Spleen (tissue), 11 donors: ENCODE results near the gene SNX32. TPM values are rescaled to one million over a fixed set of nuclear protein-coding genes. Genes with fewer than 3 reads are reported as not detected.

Experiments used
- DNase-seq: peaks from one replicate; pipeline ENCODE4 v3.0.0-alpha.2; 2020
- H3K27ac ChIP-seq, 8 donors: fragments of 200-600 bp; sonication (generic) in 7 of 8; 1 replicate in 4 of 8; 2 replicates in 4 of 8; pipeline versions ENCODE4 v1.5.0 to v1.8.0; 2016 to 2021; ENCODE audit warnings: inconsistent platforms in 4 of 8, mild to moderate bottlenecking in 4 of 8, moderate library complexity in 1 of 8
- H3K27me3 ChIP-seq, 7 donors: fragments of 200-600 bp; sonication (generic) in 6 of 7; replicated peaks in 1 of 7; 1 replicate in 4 of 7; 2 replicates in 3 of 7; pipeline versions ENCODE4 v1.5.0 to v1.8.0; 2016 to 2021; ENCODE audit warnings: inconsistent platforms in 3 of 7, mild to moderate bottlenecking in 1 of 7
- H3K36me3 ChIP-seq, 6 donors: fragments of 200-600 bp; sonication (generic) in 5 of 6; 1 replicate in 4 of 6; 2 replicates in 2 of 6; pipeline versions ENCODE4 v1.5.0 to v1.8.0; 2016 to 2021; ENCODE audit warnings: inconsistent platforms in 2 of 6
- H3K4me1 ChIP-seq, 6 donors: fragments of 200-600 bp; sonication (generic) in 5 of 6; 1 replicate in 3 of 6; 2 replicates in 3 of 6; pipeline versions ENCODE4 v1.5.0 to v1.8.0; 2016 to 2021; ENCODE audit warnings: inconsistent platforms in 3 of 6
- H3K4me3 ChIP-seq, 8 donors: fragments of 200-600 bp; sonication (generic) in 7 of 8; 1 replicate in 4 of 8; 2 replicates in 4 of 8; pipeline versions ENCODE4 v1.5.0 to v1.8.0; 2016 to 2021; ENCODE audit warnings: inconsistent platforms in 4 of 8, mild to moderate bottlenecking in 4 of 8, moderate library complexity in 2 of 8
- H3K9me3 ChIP-seq, 8 donors: fragments of 200-600 bp; sonication (generic) in 7 of 8; 1 replicate in 4 of 8; 2 replicates in 4 of 8; pipeline versions ENCODE4 v1.5.0 to v1.8.0; 2016 to 2021; ENCODE audit warnings: inconsistent platforms in 4 of 8
- CTCF ChIP-seq, 11 experiments: fragments of 200-600 bp in 7 of 11; fragments of 450-650 bp in 4 of 11; sonication (generic) in 4 of 11; IDR thresholded peaks in 8 of 11; conservative IDR thresholded peaks in 3 of 11; 1 replicate in 7 of 11; 2 replicates in 4 of 11; pipeline versions ENCODE4 v1.4.0 to v1.8.0; 2016 to 2021; ENCODE audit warnings: antibody characterized with exemption in 11 of 11, inconsistent platforms in 4 of 11, mild to moderate bottlenecking in 1 of 11
- POLR2A ChIP-seq, 3 donors: fragments of 450-650 bp; IDR thresholded peaks; one replicate each; pipeline ENCODE4 v1.5.1; 2017; ENCODE audit warnings: antibody characterized with exemption in 3 of 3, mild to moderate bottlenecking in 1 of 3
- POLR2AphosphoS5 ChIP-seq, 3 donors: sonication (generic); formaldehyde crosslinking; IDR thresholded peaks; one replicate each; pipeline ENCODE4 v1.5.1; 2017; ENCODE audit warnings: antibody characterized with exemption in 3 of 3
- whole genome bisulfite sequencing, 5 donors: extraction: QIAGEN DNeasy Blood & Tissue Kit in 3 of 5; methylation state at CpG; one replicate each; pipeline versions ENCODE4 v1.1.5 to v1.1.7; 2013 to 2018; 5-methylcytosine and 5-hydroxymethylcytosine counted together
- intact Hi-C: fragments of 100-400 bp; cut with DNase I; formaldehyde crosslinking; loops from one replicate; pipeline ENCODE4 v1.15.0; 2023; ENCODE audit warnings: low total_unique reads
- polyA plus RNA-seq, 3 donors: library from polyadenylated mRNA; stranded (reverse); fragments of 200-250 nt; gene quantifications; one replicate each; pipeline ENCODE4 v1.2.1, GENCODE V29; 2013
- total RNA-seq, 7 donors: library from RNA; depleted of rRNA in 3 of 7; stranded (reverse); fragments of >200 nt in 3 of 7; fragmentation: NEBNext Ultra II Directional in 4 of 7; extraction: Animal tissue kit (Norgen Biotek cat#: 25700) in 4 of 7; gene quantifications; one replicate each; pipeline versions ENCODE4 v1.1.0 to v1.2.1, GENCODE V29; 2016 to 2021
- donor health status: healthy with polysubstance abuse.
- donor health status: DM: no; HTN: no; CAD: no; lungs with moderate emphysema.
- donor health status: DM: no; HTN: no; CAD: no.
- donor health status: Bipolar disorder and iron deficiency.
- donor health status: healthy.
- donor health status: DM: no; HTN: no; CAD: no.
- donor health status: DM: yes; HTN: yes; CAD: no.

SNX32 gene
- total and polyA plus RNA-seq, 10 donors, result 0.22 to 1.5 (median 0.83) TPM; not detected in 2

GRCh38 chr11:65816696-65817095 is 17.1 kb upstream of the SNX32 start:
- Histone ChIP-seq H3K9me3 (no peaks in the 10 kb centered on the region), H3K4me3 (peak overlapping the region in 1 of 8 donors; percentile 91), H3K36me3 (peaks cover 0 to 10% (median 0%) of the 10 kb centered on the region in 6 donors), H3K4me1 (peaks cover 4 to 39% (median 23%) of the 10 kb centered on the region in 6 donors), H3K27ac (no peak overlapping the region), H3K27me3 (no peaks in the 10 kb centered on the region)
- DNase-seq, result no peak
- TF ChIP-seq POLR2A (IDR thresholded peaks at IDR 0.05), result no peak
- no peak for TF ChIP-seq CTCF (IDR thresholded peaks at IDR 0.05 in 8 of 11, conservative IDR thresholded peaks at IDR 0.05 in 3 of 11)
- WGBS, 5 donors, result 76 to 95% (median 89%) methylated on average over 3 of the region's 3 CpGs
- intact Hi-C loops, result loop anchor here (5.0 to 10.0 kb wide), 3 partner anchors 44 to 189 kb away; partner anchors contain the start of gene KAT5

GRCh38 chr11:65817312-65817834 is 16.4 kb upstream of the SNX32 start:
- TF ChIP-seq POLR2A (IDR thresholded peaks at IDR 0.05) (no peak), POLR2AphosphoS5 (IDR thresholded peaks at IDR 0.05) (no peak), CTCF (IDR thresholded peaks at IDR 0.05 in 8 of 11, conservative IDR thresholded peaks at IDR 0.05 in 3 of 11) (no peak)
- DNase-seq, result no peak
- intact Hi-C loops, result loop anchor here (5.0 to 10.0 kb wide), 3 partner anchors 45 to 190 kb away; partner anchors contain the start of gene KAT5
- 63 to 77% (median 71%) methylated on average over 5 of the region's 5 CpGs for WGBS, 5 donors
- Histone ChIP-seq H3K27ac (peak overlapping the region; percentile 69 to 91 (median 85)), H3K4me1 (peaks cover 4 to 33% (median 21%) of the 10 kb centered on the region in 6 donors), H3K9me3 (no peaks in the 10 kb centered on the region), H3K27me3 (no peaks in the 10 kb centered on the region), H3K36me3 (peaks cover 0 to 10% (median 0%) of the 10 kb centered on the region in 6 donors), H3K4me3 (peak overlapping the region; percentile 43 to 91 (median 66))

- Histone ChIP-seq H3K9me3 (no peaks in the 10 kb centered on the region), H3K4me3 (peak overlapping the region; percentile 43 to 91 (median 66)), H3K27me3 (no peaks in the 10 kb centered on the region), H3K4me1 (peaks cover 4 to 31% (median 21%) of the 10 kb centered on the region in 6 donors), H3K36me3 (peaks cover 0 to 10% (median 0%) of the 10 kb centered on the region in 6 donors), H3K27ac (peak overlapping the region; percentile 69 to 91 (median 85))
- WGBS, 5 donors, result 5 to 24% (median 6%) methylated on average over 21 to 74 of the region's 74 CpGs
- DNase-seq, result peak; percentile 99
- intact Hi-C loops, result loop anchor here (5.0 to 10.0 kb wide), 3 partner anchors 46 to 191 kb away; partner anchors contain the start of gene KAT5
- no peak for TF ChIP-seq POLR2A (IDR thresholded peaks at IDR 0.05)
- peak; percentile 89 to 100 (median 100) for TF ChIP-seq CTCF (IDR thresholded peaks at IDR 0.05 in 8 of 11, conservative IDR thresholded peaks at IDR 0.05 in 3 of 11)
- peak; percentile 70 to 85 (median 75) for TF ChIP-seq POLR2AphosphoS5 (IDR thresholded peaks at IDR 0.05)
Measured at GRCh38 chr11:65817835-65818680, 15.7 kb upstream of the SNX32 start.

GRCh38 chr11:65821107-65821506 is 12.7 kb upstream of the SNX32 start:
- H3K27ac ChIP-seq, result no peak overlapping the region
- intact Hi-C loops, result no loop called here
- H3K36me3 ChIP-seq, result no peaks in the 10 kb centered on the region
- H3K27me3 ChIP-seq, result no peaks in the 10 kb centered on the region
- H3K4me3 ChIP-seq, result no peak overlapping the region
- DNase-seq, result no peak
- peaks cover 4 to 29% (median 21%) of the 10 kb centered on the region in 6 donors for H3K4me1 ChIP-seq
- no peaks in the 10 kb centered on the region for H3K9me3 ChIP-seq
- 40 to 70% (median 54%) methylated on average over 8 of the region's 8 CpGs for WGBS, 5 donors
- no peak for TF ChIP-seq POLR2AphosphoS5 (IDR thresholded peaks at IDR 0.05)
- no peak for TF ChIP-seq CTCF (IDR thresholded peaks at IDR 0.05 in 8 of 11, conservative IDR thresholded peaks at IDR 0.05 in 3 of 11)
- TF ChIP-seq POLR2A (IDR thresholded peaks at IDR 0.05), result no peak
